Motor neuron (in vitro differentiated cells): ENCODE results near the gene HES4. TPM values are rescaled to one million over a fixed set of nuclear protein-coding genes. Genes with fewer than 3 reads are reported as not detected.
"Not testable (repeated sequence)": the region's sequence is repeated elsewhere in the genome, so short reads cannot be mapped to it uniquely, and the experiment has no call there.

Experiments
- ATAC-seq, 8 experiments: fragments of 200-7000 bp; cut with Tn5 transposase; replicated peaks in 6 of 8; 2 replicates each; pipeline ENCODE4 v1.8.0; 2021; ENCODE audit warnings: mild to moderate bottlenecking in 8 of 8, moderate library complexity in 8 of 8
- H3K27ac ChIP-seq, 2 donors: fragments of 250-450 bp; sonication (Bioruptor Pico); 2 replicates each; pipeline ENCODE4 v1.9.0; 2021; ENCODE audit warnings: antibody characterized with exemption in 2 of 2, mild to moderate bottlenecking in 2 of 2, moderate library complexity in 1 of 2
- H3K4me1 ChIP-seq, 2 donors: fragments of 250-450 bp; sonication (Bioruptor Pico); replicated peaks in 1 of 2; 2 replicates each; pipeline ENCODE4 v1.6.1; 2021; ENCODE audit warnings: antibody characterized with exemption in 2 of 2, mild to moderate bottlenecking in 2 of 2, moderate library complexity in 1 of 2
- H3K4me3 ChIP-seq, 5 donors: fragments of 250-450 bp; sonication (Bioruptor Pico); 2 replicates each; pipeline ENCODE4 v1.9.0; 2021; ENCODE audit warnings: antibody characterized with exemption in 5 of 5, mild to moderate bottlenecking in 5 of 5, moderate library complexity in 4 of 5
- WGBS, 10 experiments: fragments of 450-650 bp; shearing (Covaris generic); methylation state at CpG; one replicate each; pipeline ENCODE4 v1.0.0; 2022; 5-methylcytosine and 5-hydroxymethylcytosine counted together
- in situ Hi-C, 9 experiments: fragments of 400-800 bp; cut with MboI; loops; one replicate each; pipeline ENCODE4 v1.15.0; 2021; ENCODE audit warnings: low sequenced_read_pairs in 9 of 9, low pct_unique_long_range_greater_than_20kb in 2 of 9; ENCODE audit not compliant: unreplicated experiment in 9 of 9
- total RNA-seq, 8 experiments: library from RNA; unstranded; fragments of 300-600 nt; gene quantifications; 2 replicates each; pipeline versions ENCODE4 v1.2.3 to v1.2.4, GENCODE V29; 2022

The HES4 gene
- total RNA-seq, 8 experiments from 2014 or later, result 0.45 to 100 (median 43.1) TPM

GRCh38 chr1:1011396-1011949 lies 11.6 kb upstream of the HES4 start:
- ATAC-seq, result no peak
- in situ Hi-C loops, result loop anchor here in 2 of 9 experiments (25.0 kb wide), 1 partner anchor 251 kb away; the partner anchor contains the start of gene UBE2J2 (in 2 of the 2)
- peaks cover 23 to 27% of the 10 kb centered on the region in 2 donors for H3K4me1 ChIP-seq
- 75 to 100% (median 96%) methylated on average over 1 to 11 of the region's 14 CpGs; no CpG with 5 or more reads in 2 of the 10 experiments for WGBS, 10 experiments
- H3K4me3 ChIP-seq, result no peak overlapping the region
- H3K27ac ChIP-seq, result no peak overlapping the region

- 0 to 100% (median 91%) methylated on average over 1 to 7 of the region's 8 CpGs; no CpG with 5 or more reads in 1 of the 10 experiments for WGBS, 10 experiments
- in situ Hi-C loops, result loop anchor here in 2 of 9 experiments (25.0 kb wide), 1 partner anchor 252 kb away; the partner anchor contains the start of gene UBE2J2 (in 2 of the 2)
- H3K4me1 ChIP-seq, result peaks cover 34 to 36% of the 10 kb centered on the region in 2 donors
- H3K27ac ChIP-seq, ATAC-seq, H3K4me3 ChIP-seq: not testable (repeated sequence)
Measured at GRCh38 chr1:1010131-1010530, 10.2 kb upstream of the HES4 start.

- 55 to 85% (median 75%) methylated on average over 4 to 24 of the region's 37 CpGs; no CpG with 5 or more reads in 4 of the 10 experiments for WGBS, 10 experiments
- Histone ChIP-seq H3K27ac (peak overlapping the region; percentile 56 to 70), H3K4me3 (no peak overlapping the region), H3K4me1 (peaks cover 31 to 34% of the 10 kb centered on the region in 2 donors)
- in situ Hi-C loops, result loop anchor here in 2 of 9 experiments (25.0 kb wide), 1 partner anchor 256 kb away; the partner anchor contains the start of gene UBE2J2 (in 2 of the 2)
- peak in 5 of 8 experiments; percentile 6 to 45 (median 29) for ATAC-seq
Measured at GRCh38 chr1:1006305-1007159, 6.6 kb upstream of the HES4 start.

- Histone ChIP-seq H3K27ac (peak overlapping the region; percentile 56 to 70), H3K4me3 (no peak overlapping the region), H3K4me1 (peaks cover 31 to 34% of the 10 kb centered on the region in 2 donors)
- peak in 1 of 8 experiments; percentile 0 for ATAC-seq
- in situ Hi-C loops, result loop anchor here in 2 of 9 experiments (25.0 kb wide), 1 partner anchor 256 kb away; the partner anchor contains the start of gene UBE2J2 (in 2 of the 2)
- no CpG with 5 or more reads among the region's 23 CpGs for WGBS, 10 experiments
Measured at GRCh38 chr1:1005774-1006304, 5.9 kb upstream of the HES4 start.

- WGBS, 10 experiments, result 0 to 75% (median 22%) methylated on average over 2 to 8 of the region's 21 CpGs; no CpG with 5 or more reads in 3 of the 10 experiments
- in situ Hi-C loops, result loop anchor here in 2 of 9 experiments (25.0 kb wide), 1 partner anchor 257 kb away; the partner anchor contains the start of gene UBE2J2 (in 2 of the 2)
- no peak overlapping the region for H3K4me3 ChIP-seq
- peak; percentile 2 to 23 (median 10) for ATAC-seq
- peaks cover 31 to 34% of the 10 kb centered on the region in 2 donors for H3K4me1 ChIP-seq
- peak overlapping the region; percentile 56 to 70 for H3K27ac ChIP-seq
Measured at GRCh38 chr1:1004780-1005697, 5.1 kb upstream of the HES4 start.

GRCh38 chr1:1004420-1004779 lies 4.5 kb upstream of the HES4 start:
- H3K4me3 ChIP-seq, result no peak overlapping the region
- in situ Hi-C loops, result loop anchor here in 2 of 9 experiments (25.0 kb wide), 1 partner anchor 258 kb away; the partner anchor contains the start of gene UBE2J2 (in 2 of the 2)
- ATAC-seq, result no peak
- peaks cover 31 to 34% of the 10 kb centered on the region in 2 donors for H3K4me1 ChIP-seq
- H3K27ac ChIP-seq, result peak overlapping the region; percentile 56 to 70
- 25 to 83% (median 59%) methylated on average over 1 to 6 of the region's 7 CpGs; no CpG with 5 or more reads in 6 of the 10 experiments for WGBS, 10 experiments

- H3K27ac ChIP-seq, result no peak overlapping the region
- ATAC-seq, result no peak
- in situ Hi-C loops, result loop anchor here in 2 of 9 experiments (25.0 kb wide), 1 partner anchor 258 kb away; the partner anchor contains the start of gene UBE2J2 (in 2 of the 2)
- peaks cover 31 to 34% of the 10 kb centered on the region in 2 donors for H3K4me1 ChIP-seq
- no peak overlapping the region for H3K4me3 ChIP-seq
- WGBS, 10 experiments, result 20 to 100% (median 80%) methylated on average over 1 to 9 of the region's 22 CpGs; no CpG with 5 or more reads in 5 of the 10 experiments
Measured at GRCh38 chr1:1003618-1004419, 3.9 kb upstream of the HES4 start.

GRCh38 chr1:1001057-1001783 lies 1.3 kb upstream of the HES4 start:
- Histone ChIP-seq H3K27ac (peak overlapping the region; percentile 96 to 98), H3K4me1 (peaks cover 37 to 45% of the 10 kb centered on the region in 2 donors), H3K4me3 (peak overlapping the region; percentile 52 to 99 (median 55))
- peak in 2 of 8 experiments; percentile 0 for ATAC-seq
- WGBS, 10 experiments, result 0 to 1% (median 0%) methylated on average over 1 to 13 of the region's 58 CpGs; no CpG with 5 or more reads in 6 of the 10 experiments
- in situ Hi-C loops, result loop anchor here in 2 of 9 experiments (25.0 kb wide), 1 partner anchor 261 kb away; the partner anchor contains the start of gene UBE2J2 (in 2 of the 2)

GRCh38 chr1:1000357-1001056 lies 610 bp upstream of the HES4 start:
- WGBS, 10 experiments, result 0 to 5% (median 2%) methylated on average over 5 to 26 of the region's 75 CpGs; no CpG with 5 or more reads in 6 of the 10 experiments
- H3K27ac ChIP-seq, result peak overlapping the region; percentile 96 to 98

More at GRCh38 chr1:1000357-1001056, 610 bp upstream of the HES4 start:
- Histone ChIP-seq H3K4me1 (peaks cover 35 to 43% of the 10 kb centered on the region in 2 donors), H3K4me3 (peak overlapping the region; percentile 52 to 99 (median 55))
- in situ Hi-C loops, result loop anchor here in 2 of 9 experiments (25.0 kb wide), 1 partner anchor 262 kb away; the partner anchor contains the start of gene UBE2J2 (in 2 of the 2)
- ATAC-seq, result peak; percentile 17 to 66 (median 57)
